ENCODE data around the gene NCBP2L. TPM values are rescaled to one million over a fixed set of nuclear protein-coding genes. Genes with fewer than 3 reads are reported as not detected.

NCBP2L gene
- total and polyA plus RNA-seq, 2 of the 8 experiments (the other 6 are each of a cell fraction or from before 2014, with no cell fraction given) = not detected

- TF ChIP-seq RBBP5 (IDR thresholded peaks at IDR 0.05; ENCODE audit: borderline replicate concordance, low read depth, low read length) (no peak), CBX8 (IDR thresholded peaks at IDR 0.05; ENCODE audit: borderline replicate concordance, low read depth, low read length) (no peak), RAD21 (IDR thresholded peaks at IDR 0.05 in 1 of 2, conservative IDR thresholded peaks at IDR 0.05 in 1 of 2; ENCODE audit: low read depth in 2 of 2, low read length in 2 of 2) (no peak), NANOG (IDR thresholded peaks at IDR 0.05; ENCODE audit: insufficient read depth, low read depth, low read length, poor library complexity, severe bottlenecking) (no peak), HDAC2 (IDR thresholded peaks at IDR 0.05; ENCODE audit: borderline replicate concordance in 1 of 2, low read depth in 2 of 2, low read length in 2 of 2) (no peak), POLR2AphosphoS5 (IDR thresholded peaks at IDR 0.05; ENCODE audit: low read depth, low read length) (no peak), POLR2A (IDR thresholded peaks at IDR 0.05; ENCODE audit: control extremely low read depth in 1 of 2, low read depth in 2 of 2, low read length in 2 of 2) (no peak), MAX (IDR thresholded peaks at IDR 0.05) (peak; percentile 73), PHF8 (conservative IDR thresholded peaks at IDR 0.05; ENCODE audit: low read depth, low read length) (no peak), JUN (IDR thresholded peaks at IDR 0.05; ENCODE audit: low read depth, low read length) (no peak), E2F6 (IDR thresholded peaks at IDR 0.05) (0 out of 2 replicates have a peak, but pooled peaks have one; percentile 47), SIX5 (IDR thresholded peaks at IDR 0.05; ENCODE audit: low read depth, low read length) (no peak), YY1 (IDR thresholded peaks at IDR 0.05; ENCODE audit: low read depth, low read length) (no peak), SIN3A (conservative IDR thresholded peaks at IDR 0.05 in 1 of 2, IDR thresholded peaks at IDR 0.05 in 1 of 2; ENCODE audit: low read depth in 1 of 2, low read length in 2 of 2) (no peak), SP4 (IDR thresholded peaks at IDR 0.05; ENCODE audit: low read length) (no peak), KDM4A (IDR thresholded peaks at IDR 0.05; ENCODE audit: low read depth, low read length, severe bottlenecking) (peak; percentile 68), SIRT6 (IDR thresholded peaks at IDR 0.05; ENCODE audit: low read length) (no peak)
Observed at GRCh38 chrX:107826238-107827029, 48.9 kb downstream of the NCBP2L start (continued).
